Measurements from ENCODE around the gene EEF1B2.

DNA sequence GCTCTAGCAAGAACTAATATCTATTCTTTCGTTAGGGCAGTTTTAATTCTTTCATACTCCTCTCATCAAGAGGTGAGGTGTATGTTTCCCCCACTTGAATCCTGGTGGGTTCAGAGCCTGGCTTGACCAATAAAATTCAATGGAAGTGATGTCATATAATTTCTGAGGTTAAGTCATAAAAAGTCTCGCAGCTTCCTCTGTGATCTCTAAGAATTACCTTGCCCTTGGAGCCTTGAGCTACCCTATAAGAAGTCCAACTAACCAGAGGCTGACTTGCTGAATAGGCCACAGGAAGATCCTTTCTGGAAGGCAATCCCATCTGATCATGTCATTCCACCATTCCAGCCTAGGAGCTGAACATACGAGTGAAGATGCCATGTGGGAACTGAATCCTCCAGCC, 47.6 kb upstream of the EEF1B2 start:
- TF ChIP-seq, protein P1, sequence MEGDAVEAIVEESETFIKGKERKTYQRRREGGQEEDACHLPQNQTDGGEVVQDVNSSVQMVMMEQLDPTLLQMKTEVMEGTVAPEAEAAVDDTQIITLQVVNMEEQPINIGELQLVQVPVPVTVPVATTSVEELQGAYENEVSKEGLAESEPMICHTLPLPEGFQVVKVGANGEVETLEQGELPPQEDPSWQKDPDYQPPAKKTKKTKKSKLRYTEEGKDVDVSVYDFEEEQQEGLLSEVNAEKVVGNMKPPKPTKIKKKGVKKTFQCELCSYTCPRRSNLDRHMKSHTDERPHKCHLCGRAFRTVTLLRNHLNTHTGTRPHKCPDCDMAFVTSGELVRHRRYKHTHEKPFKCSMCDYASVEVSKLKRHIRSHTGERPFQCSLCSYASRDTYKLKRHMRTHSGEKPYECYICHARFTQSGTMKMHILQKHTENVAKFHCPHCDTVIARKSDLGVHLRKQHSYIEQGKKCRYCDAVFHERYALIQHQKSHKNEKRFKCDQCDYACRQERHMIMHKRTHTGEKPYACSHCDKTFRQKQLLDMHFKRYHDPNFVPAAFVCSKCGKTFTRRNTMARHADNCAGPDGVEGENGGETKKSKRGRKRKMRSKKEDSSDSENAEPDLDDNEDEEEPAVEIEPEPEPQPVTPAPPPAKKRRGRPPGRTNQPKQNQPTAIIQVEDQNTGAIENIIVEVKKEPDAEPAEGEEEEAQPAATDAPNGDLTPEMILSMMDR (IDR thresholded peaks at IDR 0.05; ENCODE audit: borderline replicate concordance, extremely low read depth, low read length, poor library complexity, severe bottlenecking): no peak
- no peak for TF ChIP-seq EZH2 (IDR thresholded peaks at IDR 0.05; ENCODE audit: borderline replicate concordance, low read depth, low read length, severe bottlenecking)

Data from DND-41 (cell line).